GM20000 (cell line): ENCODE results near the gene STXBP6.

ENCODE experiments used
- DNase-seq: peaks from one replicate; pipeline ENCODE4 v3.0.0; 2012; ENCODE audit warnings: low spot score
- CTCF ChIP-seq: IDR thresholded peaks from 2 replicates; pipeline ENCODE4 v1.5.1; 2012; ENCODE audit warnings: mild to moderate bottlenecking, control low read depth; ENCODE audit errors: extremely low read depth, missing control alignments

STXBP6 gene

GRCh38 chr14:24795406-24795805 lies 254.5 kb downstream of the STXBP6 start:
- no peak for DNase-seq

GRCh38 chr14:24794644-24795305 lies 255.2 kb downstream of the STXBP6 start:
- no peak for TF ChIP-seq CTCF
- DNase-seq: no peak

More at GRCh38 chr14:24795406-24795805, 254.5 kb downstream of the STXBP6 start:
- no peak for TF ChIP-seq CTCF

- no peak for DNase-seq
- no peak for TF ChIP-seq CTCF
Measured at GRCh38 chr14:24790196-24790595, 259.8 kb downstream of the STXBP6 start.

GRCh38 chr14:24789378-24789884 lies 260.5 kb downstream of the STXBP6 start:
- no peak for TF ChIP-seq CTCF
- no peak for DNase-seq

- no peak for TF ChIP-seq CTCF
Measured at GRCh38 chr14:24785698-24786097, 264.2 kb downstream of the STXBP6 start.

GRCh38 chr14:24784981-24785380 lies 265.0 kb downstream of the STXBP6 start:
- TF ChIP-seq CTCF: no peak
- DNase-seq: no peak

More at GRCh38 chr14:24785698-24786097, 264.2 kb downstream of the STXBP6 start:
- DNase-seq: no peak

- TF ChIP-seq CTCF: no peak
Measured at GRCh38 chr14:24783791-24784190, 266.2 kb downstream of the STXBP6 start.

More at GRCh38 chr14:24783791-24784190, 266.2 kb downstream of the STXBP6 start:
- no peak for DNase-seq
